ELR (cell line): ENCODE data around the gene SYNGR3.
A peak's percentile ranks its signal among the peaks of the same experiment; 100 is the strongest.
"Not testable (repeated sequence)": the region's sequence is repeated elsewhere in the genome, so short reads cannot be mapped to it uniquely, and the experiment has no call there.

Source experiments
- DNase-seq: peaks from one replicate; pipeline ENCODE4 v3.0.0-alpha.2; 2015; ENCODE audit warnings: low read depth

SYNGR3 gene

GRCh38 chr16:2009164-2009711 lies 19.5 kb downstream of the SYNGR3 start:
- DNase-seq: no peak

GRCh38 chr16:2009791-2010510 lies 20.2 kb downstream of the SYNGR3 start, which contains the start of gene ZNF598:
Gene ZNF598 (minus strand): TSS chr16:2009821.
- DNase-seq: peak; percentile 86

- not testable (repeated sequence) for DNase-seq
Measured at GRCh38 chr16:2011726-2012125, 22.0 kb downstream of the SYNGR3 start.

GRCh38 chr16:2013527-2013926 lies 23.8 kb downstream of the SYNGR3 start:
- DNase-seq: no peak

GRCh38 chr16:2015117-2015946 lies 25.6 kb downstream of the SYNGR3 start:
- DNase-seq: peak; percentile 28

GRCh38 chr16:2015947-2016208 lies 26.1 kb downstream of the SYNGR3 start:
- no peak for DNase-seq

GRCh38 chr16:2016407-2016922 lies 26.7 kb downstream of the SYNGR3 start:
- no peak for DNase-seq

GRCh38 chr16:2019518-2019920 lies 29.7 kb downstream of the SYNGR3 start, which contains the start of gene NPW:
Gene NPW (plus strand): TSS chr16:2019785.
- no peak for DNase-seq

GRCh38 chr16:2019921-2020831 lies 30.4 kb downstream of the SYNGR3 start:
- DNase-seq: no peak

- peak; percentile 64 for DNase-seq
Measured at GRCh38 chr16:2022723-2023091, 32.9 kb downstream of the SYNGR3 start.

- peak; percentile 81 for DNase-seq
Measured at GRCh38 chr16:2023092-2024031, 33.6 kb downstream of the SYNGR3 start.

- DNase-seq: no peak
Measured at GRCh38 chr16:2024032-2024420, 34.3 kb downstream of the SYNGR3 start.

GRCh38 chr16:2025251-2025650 lies 35.5 kb downstream of the SYNGR3 start:
- no peak for DNase-seq

- no peak for DNase-seq
Measured at GRCh38 chr16:2025878-2026460, 36.2 kb downstream of the SYNGR3 start.

GRCh38 chr16:2026461-2027023 lies 36.8 kb downstream of the SYNGR3 start, which contains the start of gene NHERF2:
Gene NHERF2 (plus strand): TSS chr16:2026902. CDS start chr16:2027006, 104 bp downstream.
- peak; percentile 40 for DNase-seq

- DNase-seq: peak; percentile 56
Measured at GRCh38 chr16:2027024-2028010, 37.5 kb downstream of the SYNGR3 start.

GRCh38 chr16:2028146-2028545 lies 38.4 kb downstream of the SYNGR3 start:
- no peak for DNase-seq

GRCh38 chr16:2028620-2029220 lies 39.0 kb downstream of the SYNGR3 start:
- DNase-seq: no peak
